Measurements from ENCODE around the gene FAM32A.

DNA sequence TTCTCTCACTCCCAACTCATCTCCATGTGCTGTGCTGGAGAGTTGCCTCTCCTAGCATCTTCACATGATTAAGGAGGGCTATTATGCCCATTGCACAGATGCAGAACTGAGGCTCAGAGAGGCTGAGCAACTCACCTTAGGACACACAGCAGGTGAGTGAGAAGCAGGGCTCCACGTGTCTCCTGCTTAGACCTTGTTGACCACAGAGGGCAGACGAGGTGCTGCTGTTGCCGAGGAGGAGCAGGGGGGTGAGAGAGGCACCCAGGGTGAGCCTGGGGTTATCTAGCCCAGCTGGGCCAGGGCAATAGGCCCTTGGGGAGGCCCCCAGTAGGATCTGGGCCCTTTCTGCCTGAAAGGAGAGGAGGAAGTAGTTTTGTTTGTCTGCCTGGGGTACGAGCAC, 44.2 kb upstream of the FAM32A start:
- TF ChIP-seq, protein P1, sequence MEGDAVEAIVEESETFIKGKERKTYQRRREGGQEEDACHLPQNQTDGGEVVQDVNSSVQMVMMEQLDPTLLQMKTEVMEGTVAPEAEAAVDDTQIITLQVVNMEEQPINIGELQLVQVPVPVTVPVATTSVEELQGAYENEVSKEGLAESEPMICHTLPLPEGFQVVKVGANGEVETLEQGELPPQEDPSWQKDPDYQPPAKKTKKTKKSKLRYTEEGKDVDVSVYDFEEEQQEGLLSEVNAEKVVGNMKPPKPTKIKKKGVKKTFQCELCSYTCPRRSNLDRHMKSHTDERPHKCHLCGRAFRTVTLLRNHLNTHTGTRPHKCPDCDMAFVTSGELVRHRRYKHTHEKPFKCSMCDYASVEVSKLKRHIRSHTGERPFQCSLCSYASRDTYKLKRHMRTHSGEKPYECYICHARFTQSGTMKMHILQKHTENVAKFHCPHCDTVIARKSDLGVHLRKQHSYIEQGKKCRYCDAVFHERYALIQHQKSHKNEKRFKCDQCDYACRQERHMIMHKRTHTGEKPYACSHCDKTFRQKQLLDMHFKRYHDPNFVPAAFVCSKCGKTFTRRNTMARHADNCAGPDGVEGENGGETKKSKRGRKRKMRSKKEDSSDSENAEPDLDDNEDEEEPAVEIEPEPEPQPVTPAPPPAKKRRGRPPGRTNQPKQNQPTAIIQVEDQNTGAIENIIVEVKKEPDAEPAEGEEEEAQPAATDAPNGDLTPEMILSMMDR (IDR thresholded peaks at IDR 0.05; ENCODE audit: low read depth, low read length): peak; percentile 45
- TF ChIP-seq EZH2phosphoT487 (IDR thresholded peaks at IDR 0.05; ENCODE audit: low read depth): no peak
